Motor neuron (in vitro differentiated cells): ENCODE data around the gene ANKRD52. TPM values are rescaled to one million over a fixed set of nuclear protein-coding genes. Genes with fewer than 3 reads are reported as not detected.

Source experiments
- ATAC-seq, 8 experiments: fragments of 200-7000 bp; cut with Tn5 transposase; replicated peaks in 6 of 8; 2 replicates each; pipeline ENCODE4 v1.8.0; 2021; ENCODE audit warnings: mild to moderate bottlenecking in 8 of 8, moderate library complexity in 8 of 8
- H3K27ac ChIP-seq, 2 donors: fragments of 250-450 bp; sonication (Bioruptor Pico); 2 replicates each; pipeline ENCODE4 v1.9.0; 2021; ENCODE audit warnings: antibody characterized with exemption in 2 of 2, mild to moderate bottlenecking in 2 of 2, moderate library complexity in 1 of 2
- H3K4me1 ChIP-seq, 2 donors: fragments of 250-450 bp; sonication (Bioruptor Pico); replicated peaks in 1 of 2; 2 replicates each; pipeline ENCODE4 v1.6.1; 2021; ENCODE audit warnings: antibody characterized with exemption in 2 of 2, mild to moderate bottlenecking in 2 of 2, moderate library complexity in 1 of 2
- H3K4me3 ChIP-seq, 5 donors: fragments of 250-450 bp; sonication (Bioruptor Pico); 2 replicates each; pipeline ENCODE4 v1.9.0; 2021; ENCODE audit warnings: antibody characterized with exemption in 5 of 5, mild to moderate bottlenecking in 5 of 5, moderate library complexity in 4 of 5
- WGBS, 10 experiments: fragments of 450-650 bp; shearing (Covaris generic); methylation state at CpG; one replicate each; pipeline ENCODE4 v1.0.0; 2022; 5-methylcytosine and 5-hydroxymethylcytosine counted together
- in situ Hi-C, 9 experiments: fragments of 400-800 bp; cut with MboI; loops; one replicate each; pipeline ENCODE4 v1.15.0; 2021; ENCODE audit warnings: low sequenced_read_pairs in 9 of 9, low pct_unique_long_range_greater_than_20kb in 2 of 9; ENCODE audit not compliant: unreplicated experiment in 9 of 9
- total RNA-seq, 8 experiments: library from RNA; unstranded; fragments of 300-600 nt; gene quantifications; 2 replicates each; pipeline versions ENCODE4 v1.2.3 to v1.2.4, GENCODE V29; 2022

The ANKRD52 gene
- total RNA-seq, 8 experiments from 2014 or later, result 5.3 to 30.7 (median 12.0) TPM

DNA sequence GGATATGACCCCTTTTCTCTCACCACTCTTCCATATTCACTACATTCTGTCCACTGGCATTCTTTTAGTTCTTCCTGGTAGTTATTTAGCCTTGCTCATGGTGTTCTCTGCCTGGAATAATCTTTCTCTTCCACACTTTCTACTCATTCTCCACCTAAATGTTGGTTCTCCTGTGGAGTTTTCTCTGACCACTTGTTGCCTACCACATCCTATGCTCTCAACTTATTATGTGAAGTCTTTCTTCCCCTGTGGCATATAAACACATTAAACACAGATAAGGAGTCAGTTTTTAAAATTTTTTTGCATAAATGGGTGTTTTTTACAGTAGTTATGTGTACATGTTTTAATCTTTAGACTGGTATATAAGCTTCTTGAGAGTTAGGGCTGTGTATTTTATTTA lies 65.6 kb downstream of the ANKRD52 start:
- in situ Hi-C loops, result no loop called here
- Histone ChIP-seq H3K27ac (no peak overlapping the region), H3K4me3 (no peak overlapping the region), H3K4me1 (peaks cover 4 to 5% of the 10 kb centered on the region in 2 donors)
- no peak for ATAC-seq

DNA sequence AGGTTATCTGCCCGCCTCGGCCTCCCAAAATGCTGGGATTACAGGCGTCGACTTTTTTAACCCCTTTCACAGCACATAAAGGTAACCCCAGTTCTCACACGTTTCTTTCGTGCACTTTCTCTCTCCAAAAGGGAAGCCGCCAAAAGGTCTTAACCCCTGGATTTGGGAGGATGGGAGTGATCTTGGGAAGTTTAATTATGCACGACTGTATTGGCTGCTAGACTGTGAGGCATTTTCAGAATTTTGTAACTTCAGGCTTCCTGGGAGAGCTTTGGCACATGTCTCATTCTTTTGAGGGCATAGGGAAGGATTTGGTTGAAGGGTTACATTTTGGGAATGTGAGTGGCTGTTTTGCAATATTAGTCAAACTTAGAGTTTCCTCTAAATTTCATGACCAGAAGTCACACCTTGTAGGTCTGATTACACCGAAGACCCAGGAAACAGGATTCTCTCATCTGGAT lies 67.5 kb downstream of the ANKRD52 start:
- peaks cover 4 to 8% of the 10 kb centered on the region in 2 donors for H3K4me1 ChIP-seq
- ATAC-seq, result no peak
- 0 to 80% (median 46%) methylated on average over 1 to 9 of the region's 9 CpGs; no CpG with 5 or more reads in 1 of the 10 experiments for WGBS, 10 experiments
- in situ Hi-C loops, result no loop called here
- peak overlapping the region; percentile 71 to 98 (median 84) for H3K4me3 ChIP-seq
- peak overlapping the region in 1 of 2 donors; percentile 91 for H3K27ac ChIP-seq

DNA sequence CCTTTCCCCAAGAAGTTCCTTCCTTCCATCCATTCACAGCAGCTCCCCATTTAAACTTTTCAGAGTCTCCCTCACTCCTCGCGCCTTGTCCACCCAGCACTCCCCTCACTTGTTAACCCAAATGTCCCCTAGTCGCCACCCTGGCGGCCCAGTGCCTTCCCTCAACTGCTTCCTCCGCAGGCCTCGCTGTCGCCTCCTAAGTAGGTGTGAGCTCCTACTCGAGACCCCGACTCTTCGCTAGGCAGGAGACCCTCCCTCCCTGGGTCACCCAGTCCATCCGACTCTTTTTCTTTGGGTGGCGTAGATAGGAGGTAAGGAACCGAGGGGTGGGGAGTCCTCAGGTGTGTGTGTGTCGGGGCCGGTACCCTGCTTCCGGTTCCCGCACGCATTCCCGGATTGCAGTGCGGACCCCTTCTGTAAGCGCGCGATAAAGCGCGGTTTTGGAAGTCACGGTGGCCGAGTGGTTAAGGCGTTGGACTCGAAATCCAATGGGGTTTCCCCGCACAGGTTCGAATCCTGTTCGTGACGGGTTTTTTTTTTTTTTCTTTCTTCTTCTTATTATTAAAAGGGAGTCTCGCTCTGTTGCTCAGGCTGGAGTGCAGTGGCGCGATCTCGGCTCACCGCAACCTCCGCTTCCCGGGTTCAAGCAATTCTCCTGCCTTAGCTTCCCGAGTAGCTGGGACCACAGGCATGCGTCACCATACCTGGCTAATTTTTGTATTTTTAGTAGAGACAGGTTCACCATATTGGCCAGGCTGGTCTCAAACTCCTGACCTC lies 68.1 kb downstream of the ANKRD52 start:
- peak overlapping the region; percentile 71 to 98 (median 84) for H3K4me3 ChIP-seq
- in situ Hi-C loops, result no loop called here
- WGBS, 10 experiments, result 0 to 13% (median 2%) methylated on average over 2 to 19 of the region's 42 CpGs
- peak; percentile 48 to 62 (median 54) for ATAC-seq
- H3K4me1 ChIP-seq, result peaks cover 4 to 8% of the 10 kb centered on the region in 2 donors
- peak overlapping the region; percentile 36 to 91 for H3K27ac ChIP-seq

DNA sequence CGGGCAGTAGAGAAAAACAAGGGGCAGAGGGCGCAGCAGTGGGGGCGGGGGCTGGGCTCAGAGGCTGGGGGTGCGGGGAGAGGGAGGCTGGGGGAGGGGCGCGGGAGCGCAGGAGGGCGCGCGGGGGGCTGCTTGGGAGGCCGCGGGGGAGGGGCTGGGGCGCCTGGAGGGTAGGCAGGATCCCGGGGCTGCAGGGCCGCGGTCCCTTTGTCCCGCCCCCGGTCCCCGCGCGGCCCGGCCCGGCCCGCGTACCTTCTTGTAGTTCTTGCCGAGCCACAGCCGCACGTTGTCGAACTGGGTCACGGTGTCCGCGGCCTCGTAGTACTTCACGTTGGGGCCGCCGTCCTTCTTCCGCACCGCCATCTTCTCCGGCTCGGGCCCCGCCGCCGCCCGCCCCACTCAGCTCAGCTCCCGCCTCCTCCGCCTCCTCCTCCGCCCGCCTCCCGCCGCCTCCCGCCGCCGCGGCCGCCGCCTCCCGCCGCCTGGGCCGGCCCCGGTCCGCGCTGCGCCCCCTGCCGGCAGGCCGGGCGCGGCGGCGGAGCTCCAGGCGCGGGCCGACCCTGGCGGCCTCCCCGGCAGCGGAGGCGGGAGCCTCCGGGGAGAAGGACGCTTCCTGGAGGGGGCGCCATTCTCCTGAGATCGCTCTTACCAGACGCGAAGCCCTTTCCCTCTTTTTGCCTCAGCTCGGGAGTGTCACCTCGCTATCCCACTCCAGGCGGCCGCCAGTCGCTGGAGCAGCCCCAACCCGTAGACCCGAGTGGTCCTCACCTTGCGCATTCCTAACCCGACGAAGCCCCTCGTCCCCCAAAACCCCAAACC lies 68.9 kb downstream of the ANKRD52 start, which contains the start of gene SMARCC2:
Gene SMARCC2 (minus strand): TSS at position 385 of the 819 bp plus-strand sequence. CDS start 22 bp downstream, at position 363.
- peaks cover 4 to 8% of the 10 kb centered on the region in 2 donors for H3K4me1 ChIP-seq
- peak within 1 kb of the TSS; percentile 87 to 91 for H3K27ac ChIP-seq
- 0% methylated on average over 1 to 5 of the region's 93 CpGs; no CpG with 5 or more reads in 7 of the 10 experiments for WGBS, 10 experiments
- in situ Hi-C loops, result no loop called here
- peak within 1 kb of the TSS; percentile 71 to 98 (median 84) for H3K4me3 ChIP-seq
- peak; percentile 78 to 92 (median 88) for ATAC-seq

DNA sequence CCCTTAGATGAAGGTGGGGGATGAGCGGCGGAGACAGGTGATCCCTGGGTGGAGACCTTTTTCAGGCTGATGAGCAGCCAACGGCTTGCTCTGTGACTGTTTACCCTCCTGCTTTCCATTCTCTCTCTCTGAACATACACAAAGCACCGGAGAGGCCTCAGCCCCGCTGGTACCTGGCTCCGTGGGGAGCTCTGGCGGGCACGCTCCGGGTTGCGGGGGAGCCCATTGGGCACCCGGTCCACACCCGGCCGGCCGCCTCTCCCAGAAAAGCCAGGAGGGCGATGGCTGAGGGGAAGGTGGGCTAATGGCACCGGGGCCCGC lies 69.4 kb downstream of the ANKRD52 start:
- Histone ChIP-seq H3K27ac (peak overlapping the region; percentile 87 to 91), H3K4me1 (peaks cover 4 to 8% of the 10 kb centered on the region in 2 donors), H3K4me3 (peak overlapping the region; percentile 71 to 98 (median 84))
- 0% methylated on average over 1 to 2 of the region's 17 CpGs; no CpG with 5 or more reads in 6 of the 10 experiments for WGBS, 10 experiments
- peak in 1 of 8 experiments; percentile 1 for ATAC-seq
- in situ Hi-C loops, result no loop called here

DNA sequence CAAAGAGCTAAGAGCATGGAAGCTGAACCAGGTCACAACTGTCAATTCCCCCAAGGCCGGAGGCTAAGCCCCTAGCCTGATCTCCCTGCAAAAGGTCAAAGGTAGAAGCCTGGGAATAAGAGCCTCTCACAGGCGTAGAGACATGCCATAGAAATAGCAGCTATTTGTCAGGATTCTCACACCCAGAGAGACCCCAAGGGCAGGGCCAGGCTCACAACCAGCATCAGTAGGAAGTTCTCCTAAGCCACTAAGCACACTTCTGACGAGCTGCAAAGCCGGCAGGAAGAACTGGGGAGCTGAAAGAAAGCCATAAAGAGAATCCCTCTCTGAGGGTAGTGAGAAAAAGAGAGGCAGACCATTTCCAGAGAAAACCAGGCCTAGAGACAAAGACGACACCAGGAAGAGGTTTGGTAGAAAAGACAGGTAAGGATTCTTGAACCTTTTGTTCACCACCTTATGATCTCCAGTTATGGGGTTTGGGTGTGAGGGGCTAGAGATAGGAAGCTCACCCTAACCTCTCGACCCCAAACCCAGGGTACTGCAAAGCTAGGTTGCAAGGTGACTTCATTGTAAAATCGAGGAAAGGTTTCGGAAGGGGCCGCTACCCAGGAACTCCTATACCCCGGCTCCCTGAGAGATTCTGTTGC lies 69.9 kb downstream of the ANKRD52 start:
- Histone ChIP-seq H3K4me3 (peak overlapping the region; percentile 71 to 98 (median 84)), H3K27ac (peak overlapping the region; percentile 87 to 91), H3K4me1 (peaks cover 4 to 8% of the 10 kb centered on the region in 2 donors)
- in situ Hi-C loops, result no loop called here
- no peak for ATAC-seq
- 0 to 17% (median 0%) methylated on average over 1 to 5 of the region's 10 CpGs; no CpG with 5 or more reads in 2 of the 10 experiments for WGBS, 10 experiments

Other genes starting within 250 kb of the ANKRD52 start
- gene IKZF4, start 237.3 kb downstream of the ANKRD52 start, total RNA-seq, result 1 to 10 TPM; 1.4 to 8.6 (median 6.4) TPM
- 1,000 to 10,000 TPM in 1 of 8 experiments, 100 to 1,000 TPM in 7; 282 to 1,536 (median 616) TPM for gene RPS26, start 216.5 kb downstream of the ANKRD52 start, total RNA-seq
- 1 to 10 TPM in 7 of 8 experiments, under 1 TPM in 1; 0.63 to 7.2 (median 2.1) TPM for gene ERBB3, start 178.2 kb downstream of the ANKRD52 start, total RNA-seq
- gene PA2G4, start 153.8 kb downstream of the ANKRD52 start, total RNA-seq, result 100 to 1,000 TPM in 4 of 8 experiments, 10 to 100 TPM in 4; 60.8 to 254 (median 99.3) TPM
- gene RPL41, start 141.8 kb downstream of the ANKRD52 start, total RNA-seq, result 1,000 to 10,000 TPM; 2,948 to 7,132 (median 5,415) TPM
- 10 to 100 TPM in 3 of 8 experiments, 1 to 10 TPM in 5; 5.8 to 11.7 (median 8.0) TPM for gene ZC3H10, start 140.1 kb downstream of the ANKRD52 start, total RNA-seq
- gene ESYT1, start 130.1 kb downstream of the ANKRD52 start, total RNA-seq, result 10 to 100 TPM; 13.4 to 54.6 (median 44.2) TPM
- gene MYL6B, start 105.8 kb downstream of the ANKRD52 start, total RNA-seq, result 100 to 1,000 TPM in 5 of 8 experiments, 10 to 100 TPM in 3; 61.3 to 217 (median 142) TPM
- 1,000 to 10,000 TPM; 1,063 to 2,469 (median 1,244) TPM for gene MYL6, start 100.0 kb downstream of the ANKRD52 start, total RNA-seq
- gene SMARCC2, start 68.9 kb downstream of the ANKRD52 start, total RNA-seq, result 100 to 1,000 TPM in 1 of 8 experiments, 10 to 100 TPM in 7; 18.1 to 110 (median 77.9) TPM
- 10 to 100 TPM; 28.9 to 62.1 (median 41.7) TPM for gene RNF41, start 36.5 kb downstream of the ANKRD52 start, total RNA-seq
- 10 to 100 TPM; 22.1 to 61.7 (median 51.1) TPM for gene NABP2, start 34.0 kb downstream of the ANKRD52 start, total RNA-seq
- 1 to 10 TPM in 3 of 8 experiments, under 1 TPM in 3, not detected in 2; 0.49 to 2.6 (median 1.1) TPM for gene SLC39A5, start 28.3 kb downstream of the ANKRD52 start, total RNA-seq
- 10 to 100 TPM in 7 of 8 experiments, 1 to 10 TPM in 1; 6.8 to 17.4 (median 14.3) TPM for gene COQ10A, start 8.6 kb upstream of the ANKRD52 start, total RNA-seq
- 100 to 1,000 TPM in 5 of 8 experiments, 10 to 100 TPM in 3; 66.8 to 208 (median 106) TPM for gene CS, start 41.9 kb upstream of the ANKRD52 start, total RNA-seq
- gene CNPY2, start 57.6 kb upstream of the ANKRD52 start, total RNA-seq, result 100 to 1,000 TPM; 102 to 231 (median 141) TPM
- 10 to 100 TPM; 20.3 to 97.3 (median 30.4) TPM for gene PAN2, start 75.6 kb upstream of the ANKRD52 start, total RNA-seq
- 1 to 10 TPM in 4 of 8 experiments, under 1 TPM in 4; 0.28 to 3.8 (median 1.1) TPM for gene IL23A, start 80.5 kb upstream of the ANKRD52 start, total RNA-seq
- 100 to 1,000 TPM in 3 of 8 experiments, 10 to 100 TPM in 5; 26.5 to 458 (median 72.4) TPM for gene STAT2, start 101.7 kb upstream of the ANKRD52 start, total RNA-seq
- gene APOF, start 104.5 kb upstream of the ANKRD52 start, total RNA-seq, result under 1 TPM in 7 of 8 experiments, not detected in 1; 0.14 to 0.76 (median 0.36) TPM
- 10 to 100 TPM in 7 of 8 experiments, 1 to 10 TPM in 1; 3.4 to 62.8 (median 19.2) TPM for gene TIMELESS, start 191.0 kb upstream of the ANKRD52 start, total RNA-seq
- 1 to 10 TPM in 3 of 8 experiments, under 1 TPM in 5; 0.16 to 2.7 (median 0.44) TPM for gene MIP, start 196.3 kb upstream of the ANKRD52 start, total RNA-seq
- gene SPRYD4, start 210.2 kb upstream of the ANKRD52 start, total RNA-seq, result 1 to 10 TPM; 1.3 to 8.5 (median 2.2) TPM
- gene GLS2, start 229.8 kb upstream of the ANKRD52 start, total RNA-seq, result 1 to 10 TPM in 6 of 8 experiments, under 1 TPM in 2; 0.46 to 4.3 (median 2.8) TPM